WTC11 (cell line): ENCODE results near the gene LGALS12. TPM values are rescaled to one million over a fixed set of nuclear protein-coding genes. Genes with fewer than 3 reads are reported as not detected.

Experiments used
- ATAC-seq: fragments of 200-7000 bp; cut with Tn5 transposase; 2 replicates; pipeline ENCODE4 v1.10.0; 2021; ENCODE audit warnings: mild to moderate bottlenecking, moderate library complexity
- CTCF ChIA-PET: fragments of 300-600 bp; sonication (Branson Sonifier 250); formaldehyde crosslinking; loops from one replicate; lab custom pipeline; 2021; ENCODE audit warnings: antibody characterized with exemption; lab: Charles Lee
- POLR2A ChIA-PET: fragments of 350-600 bp; sonication (Branson Sonifier 250); formaldehyde crosslinking; loops from one replicate; lab custom pipeline; 2021; ENCODE audit warnings: antibody characterized with exemption; lab: Charles Lee
- DNase-seq: peaks from one replicate; pipeline ENCODE4 v3.0.0; 2021; ENCODE audit warnings: low spot score
- H3K27ac Mint-ChIP-seq: 2 replicates; pipeline ENCODE4 v1.8.0; 2021; ENCODE audit warnings: mixed read lengths
- H3K27me3 Mint-ChIP-seq: 2 replicates; pipeline ENCODE4 v1.8.0; 2021; ENCODE audit warnings: low read depth, mild to moderate bottlenecking, moderate library complexity, mixed read lengths
- H3K36me3 Mint-ChIP-seq: 2 replicates; pipeline ENCODE4 v1.8.0; 2021; ENCODE audit warnings: mixed read lengths
- H3K4me1 Mint-ChIP-seq: 2 replicates; pipeline ENCODE4 v1.8.0; 2022; ENCODE audit warnings: mixed read lengths
- H3K4me3 Mint-ChIP-seq: 2 replicates; pipeline ENCODE4 v1.8.0; 2021; ENCODE audit warnings: mild to moderate bottlenecking, moderate library complexity, mixed read lengths
- H3K9me3 Mint-ChIP-seq: 2 replicates; pipeline ENCODE4 v1.8.0; 2021; ENCODE audit warnings: mixed read lengths
- AFF4 ChIP-seq: sonication (generic); formaldehyde crosslinking; IDR thresholded peaks from 2 replicates; pipeline ENCODE4 v1.8.1; 2023; ENCODE audit warnings: mild to moderate bottlenecking, missing genetic modification reagents, borderline replicate concordance
- ETV6 ChIP-seq: sonication (generic); formaldehyde crosslinking; IDR thresholded peaks from 2 replicates; pipeline ENCODE4 v1.8.1; 2022; ENCODE audit warnings: mild to moderate bottlenecking, missing genetic modification reagents
- FOXK1 ChIP-seq: sonication (generic); formaldehyde crosslinking; IDR thresholded peaks from 2 replicates; pipeline ENCODE4 v1.8.0; 2022; ENCODE audit warnings: mild to moderate bottlenecking, moderate library complexity, missing genetic modification reagents
- FOXP1 ChIP-seq: sonication (generic); formaldehyde crosslinking; IDR thresholded peaks from 2 replicates; pipeline ENCODE4 v1.8.0; 2022; ENCODE audit warnings: missing genetic modification reagents, mild to moderate bottlenecking, moderate library complexity, borderline replicate concordance
- GRHL2 ChIP-seq: fragments of 250-450 bp; sonication (Bioruptor Pico); IDR thresholded peaks from 2 replicates; pipeline ENCODE4 v1.8.0; 2022; ENCODE audit warnings: mild to moderate bottlenecking, moderate library complexity; ENCODE audit not compliant: insufficient replicate concordance, severe bottlenecking
- GTF2I ChIP-seq: fragments of 250-450 bp; sonication (Bioruptor Pico); conservative IDR thresholded peaks from 2 replicates; pipeline ENCODE4 v1.4.0; 2021; ENCODE audit warnings: mild to moderate bottlenecking
- HMGA2 ChIP-seq: fragments of 250-450 bp; sonication (Bioruptor Pico); IDR thresholded peaks from 2 replicates; pipeline ENCODE4 v1.4.0; 2021; ENCODE audit warnings: mild to moderate bottlenecking, moderate library complexity
- IRF1 ChIP-seq: sonication (generic); formaldehyde crosslinking; IDR thresholded peaks from 2 replicates; pipeline ENCODE4 v1.8.0; 2023; ENCODE audit warnings: missing genetic modification reagents
- JAZF1 ChIP-seq: fragments of 250-450 bp; sonication (Bioruptor Pico); IDR thresholded peaks from 2 replicates; pipeline ENCODE4 v1.9.0; 2021; ENCODE audit warnings: moderate library complexity, mild to moderate bottlenecking, inconsistent platforms
- JUN ChIP-seq: sonication (generic); formaldehyde crosslinking; IDR thresholded peaks from 2 replicates; pipeline ENCODE4 v1.8.0; 2023; ENCODE audit warnings: mild to moderate bottlenecking, missing genetic modification reagents
- MAX ChIP-seq: sonication (generic); formaldehyde crosslinking; IDR thresholded peaks from 2 replicates; pipeline ENCODE4 v1.8.0; 2022; ENCODE audit warnings: mild to moderate bottlenecking, missing genetic modification reagents
- MLX ChIP-seq: sonication (generic); formaldehyde crosslinking; IDR thresholded peaks from 2 replicates; pipeline ENCODE4 v1.8.1; 2023; ENCODE audit warnings: mild to moderate bottlenecking, missing genetic modification reagents, moderate library complexity
- SMAD4 ChIP-seq: sonication (generic); formaldehyde crosslinking; IDR thresholded peaks from 2 replicates; pipeline ENCODE4 v1.8.0; 2022; ENCODE audit warnings: mild to moderate bottlenecking, missing genetic modification reagents
- USF1 ChIP-seq: sonication (generic); formaldehyde crosslinking; IDR thresholded peaks from 2 replicates; pipeline ENCODE4 v1.8.0; 2022; ENCODE audit warnings: mild to moderate bottlenecking, missing genetic modification reagents
- ZNF121 ChIP-seq: sonication (generic); formaldehyde crosslinking; IDR thresholded peaks from 2 replicates; pipeline ENCODE4 v1.8.0; 2023; ENCODE audit warnings: missing genetic modification reagents
- ZNF219 ChIP-seq: sonication (generic); formaldehyde crosslinking; IDR thresholded peaks from 2 replicates; pipeline ENCODE4 v1.8.0; 2023; ENCODE audit warnings: missing genetic modification reagents, mild to moderate bottlenecking, borderline replicate concordance
- ZNF232 ChIP-seq: sonication (generic); formaldehyde crosslinking; IDR thresholded peaks from 2 replicates; pipeline ENCODE4 v1.8.0; 2022; ENCODE audit warnings: mild to moderate bottlenecking, missing genetic modification reagents
- ZNF396 ChIP-seq: fragments of 250-450 bp; sonication (Bioruptor Pico); IDR thresholded peaks from 2 replicates; pipeline ENCODE4 v1.8.0; 2021; ENCODE audit warnings: mild to moderate bottlenecking, moderate library complexity, borderline replicate concordance
- ZNF512 ChIP-seq: sonication (generic); formaldehyde crosslinking; IDR thresholded peaks from 2 replicates; pipeline ENCODE4 v1.8.1; 2022; ENCODE audit warnings: missing genetic modification reagents, borderline replicate concordance
- ZSCAN18 ChIP-seq: fragments of 250-450 bp; sonication (Bioruptor Pico); IDR thresholded peaks from 2 replicates; pipeline ENCODE4 v2.1.2; 2022; ENCODE audit warnings: mild to moderate bottlenecking, moderate library complexity
- total RNA-seq: library from RNA; stranded (reverse); gene quantifications from 3 replicates; pipeline ENCODE4 v1.2.3, GENCODE V29; 2021

LGALS12 gene
- total RNA-seq, 1 experiment from 2014 or later, result 1.4 TPM

- DNase-seq (no peak), ATAC-seq (no peak)
- H3K27ac Mint-ChIP-seq, result no peak overlapping the region
- ChIA-PET CTCF (interaction anchor here (0.7 to 6.2 kb wide), 6 partner anchors 17 to 201 kb away, joined by 4 to 92 read pairs (median 8); partner anchors contain the start of gene PLAAT5), POLR2A (interaction anchor here (0.6 kb wide), 1 partner anchor 369 kb away, joined by 7 read pairs; no protein-coding TSS in a partner anchor)
- H3K9me3 Mint-ChIP-seq, result peaks cover 13% of the 10 kb centered on the region
- H3K4me3 Mint-ChIP-seq, result no peak overlapping the region
- peaks cover 6% of the 10 kb centered on the region; the same call in 1 of the 2 replicates for H3K27me3 Mint-ChIP-seq
- H3K4me1 Mint-ChIP-seq, result peaks cover 75% of the 10 kb centered on the region
- H3K36me3 Mint-ChIP-seq, result peaks cover 6% of the 10 kb centered on the region
- TF ChIP-seq ETV6 (CRISPR knock-in tag) (no peak), ZSCAN18 (CRISPR knock-in tag) (no peak), GTF2I (CRISPR knock-in tag) (no peak), JUN (CRISPR knock-in tag) (no peak), JAZF1 (CRISPR knock-in tag) (no peak), FOXK1 (no peak), MLX (no peak), ZNF219 (CRISPR knock-in tag) (no peak), ZNF121 (no peak), ZNF232 (CRISPR knock-in tag) (no peak), USF1 (CRISPR knock-in tag) (no peak), ZNF512 (CRISPR knock-in tag) (no peak), HMGA2 (CRISPR knock-in tag) (no peak), IRF1 (CRISPR knock-in tag) (no peak), MAX (no peak), GRHL2 (CRISPR knock-in tag) (no peak), AFF4 (CRISPR knock-in tag) (no peak), SMAD4 (CRISPR knock-in tag) (no peak), FOXP1 (CRISPR knock-in tag) (no peak), ZNF396 (CRISPR knock-in tag) (no peak)
These were observed 992 bp downstream of the LGALS12 start for GRCh38 chr11:63506876-63507275.
